Chondrocyte (in vitro differentiated cells): ENCODE results near the gene EXO5. TPM values are rescaled to one million over a fixed set of nuclear protein-coding genes. Genes with fewer than 3 reads are reported as not detected.

Experiments
- DNase-seq: peaks from one replicate; pipeline ENCODE4 v3.0.0; 2021; ENCODE audit warnings: mixed read lengths, low spot score
- H3K27ac Mint-ChIP-seq: one replicate; pipeline ENCODE4 v1.8.0; 2021; ENCODE audit warnings: mild to moderate bottlenecking, moderate library complexity, mixed read lengths; ENCODE audit not compliant: unreplicated experiment
- H3K27me3 Mint-ChIP-seq: 2 replicates; pipeline ENCODE4 v1.8.0; 2021; ENCODE audit warnings: low read depth, mixed read lengths
- H3K36me3 Mint-ChIP-seq: 2 replicates; pipeline ENCODE4 v1.8.0; 2021; ENCODE audit warnings: low read depth, mixed read lengths
- H3K4me1 Mint-ChIP-seq: 2 replicates; pipeline ENCODE4 v1.8.0; 2021; ENCODE audit warnings: low read depth, mild to moderate bottlenecking, mixed read lengths
- H3K4me3 Mint-ChIP-seq: one replicate; pipeline ENCODE4 v1.8.0; 2021; ENCODE audit warnings: mild to moderate bottlenecking, moderate library complexity, mixed read lengths; ENCODE audit not compliant: unreplicated experiment
- H3K9me3 Mint-ChIP-seq: 2 replicates; pipeline ENCODE4 v1.8.0; 2021; ENCODE audit warnings: low read depth, mixed read lengths
- total RNA-seq: library from RNA; stranded (reverse); gene quantifications from 3 replicates; pipeline ENCODE4 v1.2.1, GENCODE V29; 2021
- TF ChIP-seq, protein P1 (sequence below): fragments of 200-600 bp; sonication (generic); IDR thresholded peaks from 2 replicates; pipeline ENCODE4 v1.5.0; 2021; ENCODE audit warnings: antibody characterized with exemption, mild to moderate bottlenecking, moderate library complexity

The EXO5 gene
- total RNA-seq, 1 donor from 2014 or later: 13.1 TPM

DNA sequence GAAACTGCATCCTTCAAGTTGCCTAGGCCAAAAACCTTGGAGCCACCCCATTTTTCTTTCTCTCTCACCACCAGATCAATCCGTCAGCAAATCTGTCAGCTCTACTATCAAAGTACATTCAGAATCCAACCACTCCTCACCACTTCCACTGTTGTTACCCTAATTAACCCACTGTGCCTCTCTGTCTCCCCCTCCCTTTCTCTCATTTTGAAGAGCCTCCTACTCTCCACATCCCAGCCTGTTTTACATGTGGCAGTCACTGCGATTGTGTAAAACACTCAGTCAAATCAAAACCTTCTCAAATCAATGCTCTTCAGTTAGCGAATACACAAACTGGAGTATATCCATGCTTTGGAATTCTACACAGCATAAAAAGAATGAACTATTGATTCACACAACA lies 55.9 kb downstream of the EXO5 start:
- H3K9me3 Mint-ChIP-seq: no peaks in the 10 kb centered on the region
- TF ChIP-seq, protein P1, sequence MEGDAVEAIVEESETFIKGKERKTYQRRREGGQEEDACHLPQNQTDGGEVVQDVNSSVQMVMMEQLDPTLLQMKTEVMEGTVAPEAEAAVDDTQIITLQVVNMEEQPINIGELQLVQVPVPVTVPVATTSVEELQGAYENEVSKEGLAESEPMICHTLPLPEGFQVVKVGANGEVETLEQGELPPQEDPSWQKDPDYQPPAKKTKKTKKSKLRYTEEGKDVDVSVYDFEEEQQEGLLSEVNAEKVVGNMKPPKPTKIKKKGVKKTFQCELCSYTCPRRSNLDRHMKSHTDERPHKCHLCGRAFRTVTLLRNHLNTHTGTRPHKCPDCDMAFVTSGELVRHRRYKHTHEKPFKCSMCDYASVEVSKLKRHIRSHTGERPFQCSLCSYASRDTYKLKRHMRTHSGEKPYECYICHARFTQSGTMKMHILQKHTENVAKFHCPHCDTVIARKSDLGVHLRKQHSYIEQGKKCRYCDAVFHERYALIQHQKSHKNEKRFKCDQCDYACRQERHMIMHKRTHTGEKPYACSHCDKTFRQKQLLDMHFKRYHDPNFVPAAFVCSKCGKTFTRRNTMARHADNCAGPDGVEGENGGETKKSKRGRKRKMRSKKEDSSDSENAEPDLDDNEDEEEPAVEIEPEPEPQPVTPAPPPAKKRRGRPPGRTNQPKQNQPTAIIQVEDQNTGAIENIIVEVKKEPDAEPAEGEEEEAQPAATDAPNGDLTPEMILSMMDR: no peak
- no peaks in the 10 kb centered on the region for H3K4me1 Mint-ChIP-seq

DNA sequence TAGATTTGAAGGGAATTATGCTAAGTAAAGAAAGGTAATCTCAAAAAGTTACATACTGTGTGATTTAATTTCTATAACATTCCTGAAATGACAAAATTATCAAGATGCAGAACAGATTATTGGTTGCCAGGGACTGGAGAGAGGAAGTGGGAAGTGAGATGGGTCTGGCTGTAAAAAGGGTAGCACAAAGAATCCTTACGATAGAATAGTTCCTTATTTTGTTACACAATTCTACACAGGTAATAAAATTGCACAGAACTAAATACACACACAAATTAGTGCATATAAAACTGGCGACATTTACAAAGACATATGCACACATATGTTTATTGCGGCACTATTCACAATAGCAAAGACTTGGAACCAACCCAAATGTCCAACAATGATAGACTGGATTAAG lies 56.3 kb downstream of the EXO5 start:
- TF ChIP-seq, protein P1: no peak
- Mint-ChIP-seq H3K36me3 (peaks cover 3% of the 10 kb centered on the region), H3K27ac (no peak overlapping the region), H3K9me3 (no peaks in the 10 kb centered on the region), H3K27me3 (peaks cover 7% of the 10 kb centered on the region), H3K4me1 (no peaks in the 10 kb centered on the region), H3K4me3 (no peak overlapping the region)
- no peak for DNase-seq

More for the DNA sequence above, 55.9 kb downstream of the EXO5 start:
- DNase-seq: no peak
- H3K36me3 Mint-ChIP-seq: peaks cover 3% of the 10 kb centered on the region
- H3K27me3 Mint-ChIP-seq: peaks cover 7% of the 10 kb centered on the region
- no peak overlapping the region for H3K27ac Mint-ChIP-seq
- H3K4me3 Mint-ChIP-seq: no peak overlapping the region

Other genes with a start within 250 kb of the EXO5 start
- 4.9 to 10.4 TPM (median 9.9 TPM) in 3 replicates for gene COL9A2, start 191.5 kb upstream of the EXO5 start, total RNA-seq
- gene SMAP2, start 135.0 kb upstream of the EXO5 start, total RNA-seq: 14.0 to 16.8 TPM (median 15.5 TPM) in 3 replicates
- 7.4 to 13.4 TPM (median 11.9 TPM) in 3 replicates for gene ZFP69B, start 58.3 kb upstream of the EXO5 start, total RNA-seq
- 4.5 to 4.9 TPM (median 4.5 TPM) in 3 replicates for gene ZFP69, start 31.5 kb upstream of the EXO5 start, total RNA-seq
- gene ZNF684, start 22.9 kb downstream of the EXO5 start, total RNA-seq: 3.5 to 5.2 TPM (median 4.8 TPM) in 3 replicates
- 4.8 to 26.3 TPM (median 26.0 TPM) in 3 replicates for gene RIMS3, start 156.9 kb downstream of the EXO5 start, total RNA-seq
- 34.2 to 49.2 TPM (median 35.8 TPM) in 3 replicates for gene NFYC, start 182.9 kb downstream of the EXO5 start, total RNA-seq